Measurements from ENCODE around the gene GSC2.

GSC2 gene

GRCh38 chr22:19123936-19124335 lies 26.2 kb downstream of the GSC2 start:
- DNase-seq (ENCODE audit: extremely low spot score, insufficient read length, low read depth), result no peak
- FAIRE-seq, result no peak

- DNase-seq (ENCODE audit: extremely low spot score, insufficient read length, low read depth) (no peak), FAIRE-seq (no peak)
Measured at GRCh38 chr22:19122752-19123492, 27.2 kb downstream of the GSC2 start.

- DNase-seq (ENCODE audit: extremely low spot score, insufficient read length, low read depth) (peak; percentile 99), FAIRE-seq (peak; percentile 94)
Measured at GRCh38 chr22:19122143-19122751, 27.8 kb downstream of the GSC2 start, which contains the start of gene DGCR2. Gene DGCR2, minus strand, starts transcription at chr22:19122412. Its CDS starts 206 bp downstream, at chr22:19122206.

- FAIRE-seq (peak; percentile 59), DNase-seq (ENCODE audit: extremely low spot score, insufficient read length, low read depth) (no peak)
Measured at GRCh38 chr22:19121631-19122142, 28.4 kb downstream of the GSC2 start.

- no peak for DNase-seq (ENCODE audit: extremely low spot score, insufficient read length, low read depth)
- no peak for FAIRE-seq
Measured at GRCh38 chr22:19120829-19121630, 29.1 kb downstream of the GSC2 start.

- no peak for DNase-seq (ENCODE audit: extremely low spot score, insufficient read length, low read depth)
Measured at GRCh38 chr22:19119949-19120348, 30.1 kb downstream of the GSC2 start.

GRCh38 chr22:19118329-19118880 lies 31.7 kb downstream of the GSC2 start:
- DNase-seq (ENCODE audit: extremely low spot score, insufficient read length, low read depth), result peak; percentile 53
- FAIRE-seq, result peak; percentile 74

More at GRCh38 chr22:19119949-19120348, 30.1 kb downstream of the GSC2 start:
- no peak for FAIRE-seq

GRCh38 chr22:19117111-19117512 lies 33.0 kb downstream of the GSC2 start:
- FAIRE-seq (no peak), DNase-seq (ENCODE audit: extremely low spot score, insufficient read length, low read depth) (no peak)

- peak; percentile 21 for FAIRE-seq
- DNase-seq (ENCODE audit: extremely low spot score, insufficient read length, low read depth), result no peak
Measured at GRCh38 chr22:19115628-19116027, 34.5 kb downstream of the GSC2 start.

- DNase-seq (ENCODE audit: extremely low spot score, insufficient read length, low read depth) (no peak), FAIRE-seq (no peak)
Measured at GRCh38 chr22:19114984-19115552, 35.0 kb downstream of the GSC2 start.

- FAIRE-seq (no peak), DNase-seq (ENCODE audit: extremely low spot score, insufficient read length, low read depth) (no peak)
Measured at GRCh38 chr22:19113429-19113828, 36.7 kb downstream of the GSC2 start.

- no peak for FAIRE-seq
Measured at GRCh38 chr22:19111584-19111983, 38.5 kb downstream of the GSC2 start.

GRCh38 chr22:19111140-19111539 lies 39.0 kb downstream of the GSC2 start:
- DNase-seq (ENCODE audit: extremely low spot score, insufficient read length, low read depth) (no peak), FAIRE-seq (no peak)

More at GRCh38 chr22:19111584-19111983, 38.5 kb downstream of the GSC2 start:
- no peak for DNase-seq (ENCODE audit: extremely low spot score, insufficient read length, low read depth)

GRCh38 chr22:19110646-19111045 lies 39.4 kb downstream of the GSC2 start:
- no peak for DNase-seq (ENCODE audit: extremely low spot score, insufficient read length, low read depth)
- FAIRE-seq, result no peak

GRCh38 chr22:19110064-19110458 lies 40.0 kb downstream of the GSC2 start:
- FAIRE-seq (no peak), DNase-seq (ENCODE audit: extremely low spot score, insufficient read length, low read depth) (no peak)

GRCh38 chr22:19109198-19110063 lies 40.7 kb downstream of the GSC2 start:
- FAIRE-seq (peak; percentile 91), DNase-seq (ENCODE audit: extremely low spot score, insufficient read length, low read depth) (no peak)

GRCh38 chr22:19108807-19109197 lies 41.3 kb downstream of the GSC2 start:
- no peak for DNase-seq (ENCODE audit: extremely low spot score, insufficient read length, low read depth)
- no peak for FAIRE-seq

GRCh38 chr22:19107730-19108074 lies 42.4 kb downstream of the GSC2 start:
- FAIRE-seq (no peak), DNase-seq (ENCODE audit: extremely low spot score, insufficient read length, low read depth) (no peak)

Measured in GM18507 (cell line).